AG10803 (cell line): Measurements from ENCODE around the gene SARNP.

ENCODE experiments used
- DNase-seq: peaks from one replicate; pipeline ENCODE4 v3.0.0; 2010; ENCODE audit warnings: low read depth
- H3K4me3 ChIP-seq: 2 replicates; pipeline ENCODE4 v1.5.1; 2011; ENCODE audit warnings: mild to moderate bottlenecking, low read length, control low read depth
- TF ChIP-seq, protein P1 (sequence below): conservative IDR thresholded peaks from 2 replicates; pipeline ENCODE4 v1.5.1; 2011; ENCODE audit warnings: mild to moderate bottlenecking, low read length, control low read depth, inconsistent platforms

SARNP gene

DNA sequence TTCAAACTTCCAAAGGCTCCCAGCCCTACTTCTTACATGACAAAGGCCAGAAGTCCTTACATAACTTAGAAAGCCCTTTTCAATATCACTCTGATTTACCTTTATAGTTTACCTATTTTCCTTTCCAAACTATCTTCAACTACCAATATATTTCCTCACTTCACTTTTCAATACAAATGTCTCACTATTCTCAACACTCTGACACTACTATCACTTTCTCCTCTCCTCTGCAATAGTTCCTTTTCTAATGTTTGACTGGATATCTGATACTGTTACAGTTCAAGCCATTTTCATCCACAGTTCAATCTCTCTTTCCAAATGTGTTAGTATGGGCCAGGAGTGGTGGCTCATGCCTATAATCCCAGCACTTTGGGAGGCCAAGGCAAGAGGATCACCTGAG is 3.3 kb downstream of the SARNP start:
- no peak overlapping the region for H3K4me3 ChIP-seq
- TF ChIP-seq, protein P1, sequence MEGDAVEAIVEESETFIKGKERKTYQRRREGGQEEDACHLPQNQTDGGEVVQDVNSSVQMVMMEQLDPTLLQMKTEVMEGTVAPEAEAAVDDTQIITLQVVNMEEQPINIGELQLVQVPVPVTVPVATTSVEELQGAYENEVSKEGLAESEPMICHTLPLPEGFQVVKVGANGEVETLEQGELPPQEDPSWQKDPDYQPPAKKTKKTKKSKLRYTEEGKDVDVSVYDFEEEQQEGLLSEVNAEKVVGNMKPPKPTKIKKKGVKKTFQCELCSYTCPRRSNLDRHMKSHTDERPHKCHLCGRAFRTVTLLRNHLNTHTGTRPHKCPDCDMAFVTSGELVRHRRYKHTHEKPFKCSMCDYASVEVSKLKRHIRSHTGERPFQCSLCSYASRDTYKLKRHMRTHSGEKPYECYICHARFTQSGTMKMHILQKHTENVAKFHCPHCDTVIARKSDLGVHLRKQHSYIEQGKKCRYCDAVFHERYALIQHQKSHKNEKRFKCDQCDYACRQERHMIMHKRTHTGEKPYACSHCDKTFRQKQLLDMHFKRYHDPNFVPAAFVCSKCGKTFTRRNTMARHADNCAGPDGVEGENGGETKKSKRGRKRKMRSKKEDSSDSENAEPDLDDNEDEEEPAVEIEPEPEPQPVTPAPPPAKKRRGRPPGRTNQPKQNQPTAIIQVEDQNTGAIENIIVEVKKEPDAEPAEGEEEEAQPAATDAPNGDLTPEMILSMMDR, result no peak
- DNase-seq, result no peak

DNA sequence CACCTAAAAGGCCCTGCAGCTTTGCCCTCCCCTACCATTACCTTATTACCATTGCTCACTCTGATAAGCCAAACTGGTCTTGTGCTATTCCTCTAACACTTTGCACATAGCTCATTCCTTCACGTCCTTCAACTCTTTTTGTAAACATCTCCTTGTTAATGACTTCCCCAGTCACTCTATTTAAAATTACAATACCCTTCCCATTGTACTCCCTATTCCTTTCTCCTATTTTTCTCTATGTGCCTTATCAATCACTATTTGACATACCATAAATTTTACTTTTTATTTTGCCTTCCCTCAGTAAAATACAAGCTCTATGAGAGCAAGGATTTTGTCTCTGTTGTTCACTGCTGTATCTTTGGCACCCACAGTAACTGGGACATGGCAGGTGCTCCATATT is 5.4 kb downstream of the SARNP start:
- H3K4me3 ChIP-seq, result no peak overlapping the region
- TF ChIP-seq, protein P1, result no peak
- no peak for DNase-seq

DNA sequence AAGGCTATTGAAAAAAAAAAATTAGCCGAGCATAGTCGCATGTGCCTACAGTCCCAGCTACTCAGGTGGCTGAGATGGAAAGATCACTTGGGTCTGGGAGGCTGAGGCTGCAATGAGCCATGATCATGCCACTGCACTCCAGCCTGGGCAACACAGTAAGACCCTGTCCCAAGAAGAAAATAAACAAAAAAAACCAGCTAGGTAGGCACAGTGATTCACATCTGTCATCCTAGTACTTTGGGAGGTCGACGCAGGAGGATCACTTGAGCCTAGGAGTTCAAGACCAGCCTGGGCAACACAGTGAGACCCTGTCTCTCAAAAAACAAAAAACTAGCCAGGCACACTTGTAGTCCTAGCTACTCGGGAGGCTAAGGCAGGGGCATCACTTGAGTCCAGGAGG is 8.2 kb downstream of the SARNP start:
- H3K4me3 ChIP-seq, result no peak overlapping the region
- DNase-seq, result no peak
- TF ChIP-seq, protein P1, result no peak

DNA sequence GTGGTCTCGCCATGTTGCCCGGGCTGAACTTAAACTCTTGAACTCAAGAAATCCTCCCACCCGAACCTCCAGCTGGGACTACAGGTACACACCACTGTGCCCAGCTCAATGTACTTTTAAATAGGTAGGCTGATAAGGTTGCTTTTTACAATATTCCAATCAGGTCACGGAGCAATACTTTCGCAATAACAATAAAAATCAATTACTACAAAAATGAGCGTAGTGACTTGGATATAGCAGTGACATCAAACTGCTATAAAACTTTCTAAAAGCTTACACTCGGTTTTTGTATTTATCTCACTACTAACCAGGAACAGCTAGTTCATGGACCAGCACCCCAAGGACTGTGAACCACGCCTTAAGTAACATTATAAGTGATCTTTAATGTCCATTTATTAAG is 10.5 kb downstream of the SARNP start:
- TF ChIP-seq, protein P1, result no peak
- no peak for DNase-seq
- H3K4me3 ChIP-seq, result no peak overlapping the region

DNA sequence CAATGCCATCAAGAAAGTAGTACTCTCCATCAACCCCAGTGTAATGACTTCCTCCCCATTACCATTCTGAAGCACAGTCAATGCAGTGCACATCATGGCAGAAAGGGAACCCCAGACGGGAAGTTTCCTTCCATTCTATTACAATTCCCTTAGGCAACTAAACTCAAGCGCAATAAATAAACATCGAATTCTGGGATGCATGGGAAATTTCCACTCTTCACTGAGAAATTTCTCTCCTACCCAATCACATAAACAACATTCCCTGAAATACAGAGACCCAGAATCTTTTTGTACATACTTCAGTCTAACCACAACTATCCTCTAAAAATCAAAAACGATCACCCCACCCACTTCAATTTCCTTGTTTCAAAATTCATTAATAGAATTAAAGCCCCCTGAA is 20.0 kb downstream of the SARNP start:
- H3K4me3 ChIP-seq, result no peak overlapping the region
- no peak for DNase-seq
- TF ChIP-seq, protein P1, result no peak

DNA sequence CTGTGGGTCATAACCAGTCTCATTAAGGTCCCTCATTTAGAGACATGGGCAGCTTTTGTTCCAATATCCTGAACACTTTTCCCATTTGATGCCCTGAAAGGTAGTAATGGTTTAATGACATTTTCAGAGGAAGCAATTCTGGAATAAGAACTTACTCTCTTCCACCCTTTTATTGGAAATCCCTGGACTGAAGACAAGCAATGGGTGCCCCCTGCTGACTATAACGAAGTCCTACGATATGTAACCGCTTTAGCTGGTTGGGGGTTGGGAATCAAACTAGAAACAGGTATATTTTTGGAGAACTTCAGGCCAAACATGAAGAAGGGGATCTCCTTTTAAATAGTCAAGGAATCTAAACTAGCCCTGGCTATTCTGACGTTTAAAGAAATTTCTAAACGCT is 20.5 kb downstream of the SARNP start:
- DNase-seq, result peak; percentile 60
- H3K4me3 ChIP-seq, result no peak overlapping the region
- TF ChIP-seq, protein P1, result peak; percentile 60

DNA sequence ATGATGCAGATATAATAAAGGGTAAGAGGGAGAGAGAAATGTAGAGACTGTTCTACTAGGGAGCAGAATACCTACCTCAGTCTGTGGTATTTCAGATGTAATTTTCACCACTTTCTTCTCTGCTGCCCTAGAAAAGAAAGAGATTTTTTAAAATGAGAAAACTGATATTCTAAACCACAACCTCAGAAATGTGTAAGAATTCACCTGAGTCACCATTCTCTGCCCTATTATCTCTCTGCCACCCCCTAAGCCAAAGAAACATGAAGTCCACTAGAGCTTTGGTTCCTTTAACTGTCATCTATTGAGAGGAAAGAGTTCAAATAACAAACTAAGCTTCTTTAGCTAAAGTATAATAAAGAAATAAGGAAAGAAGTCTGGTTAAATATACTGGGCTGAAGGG is 21.6 kb downstream of the SARNP start:
- TF ChIP-seq, protein P1, result no peak
- no peak overlapping the region for H3K4me3 ChIP-seq
- DNase-seq, result no peak
